OCI-LY7 (cell line): ENCODE measurements around the gene TMEM63B. TPM values are rescaled to one million over a fixed set of nuclear protein-coding genes. Genes with fewer than 3 reads are reported as not detected.

Source experiments
- BruUV-seq: library from RNA; stranded (reverse); fragments of 400-500 nt; replicated peaks from 2 replicates; lab custom pipeline; 2021; lab: Mats Ljungman, UMichigan
- CTCF ChIA-PET: fragments of 300-600 bp; sonication (Branson Sonifier 250); formaldehyde crosslinking; loops from one replicate; lab custom pipeline; 2022; ENCODE audit warnings: antibody characterized with exemption; ENCODE audit not compliant: unreplicated experiment; lab: Charles Lee
- POLR2A ChIA-PET: fragments of 300-600 bp; sonication (Branson Sonifier 250); formaldehyde crosslinking; loops from one replicate; lab custom pipeline; 2022; ENCODE audit warnings: antibody characterized with exemption; lab: Charles Lee
- DNase-seq: peaks from one replicate; pipeline ENCODE4 v3.0.0-alpha.2; 2015; ENCODE audit warnings: low spot score
- H2AFZ ChIP-seq: fragments of 200-600 bp; sonication (generic), shearing (Covaris generic); 2 replicates; pipeline ENCODE4 v1.6.1; 2014; ENCODE audit warnings: mild to moderate bottlenecking, antibody characterized with exemption, low read length, moderate library complexity
- H3K27ac ChIP-seq: fragments of 200-600 bp; sonication (generic); 2 replicates; pipeline ENCODE4 v1.5.1; 2014; ENCODE audit warnings: mixed run types, low read depth, mild to moderate bottlenecking, moderate library complexity, low read length, inconsistent platforms; ENCODE audit not compliant: poor library complexity, severe bottlenecking
- H3K36me3 ChIP-seq: fragments of 200-600 bp; sonication (generic); 2 replicates; pipeline ENCODE4 v1.6.1; 2014; ENCODE audit warnings: mild to moderate bottlenecking, antibody characterized with exemption, low read length, moderate library complexity, mixed read lengths; ENCODE audit not compliant: insufficient read depth
- H3K4me1 ChIP-seq: fragments of 200-600 bp; sonication (generic); 2 replicates; pipeline ENCODE4 v1.5.1; 2014; ENCODE audit warnings: mild to moderate bottlenecking, low read length; ENCODE audit not compliant: insufficient read depth, poor library complexity, severe bottlenecking
- H3K4me2 ChIP-seq: fragments of 200-600 bp; sonication (generic); 2 replicates; pipeline ENCODE4 v1.6.1; 2014; ENCODE audit warnings: mild to moderate bottlenecking, low read length
- H3K4me3 ChIP-seq: fragments of 200-600 bp; sonication (generic); 2 replicates; pipeline ENCODE4 v1.5.1; 2014; ENCODE audit warnings: mild to moderate bottlenecking, low read depth, low read length; ENCODE audit not compliant: poor library complexity, severe bottlenecking
- H3K79me2 ChIP-seq: fragments of 200-600 bp; sonication (generic); 2 replicates; pipeline ENCODE4 v1.6.1; 2016; ENCODE audit warnings: low read depth, mild to moderate bottlenecking, low read length, moderate library complexity, mixed read lengths; ENCODE audit not compliant: insufficient read depth
- H3K9me2 ChIP-seq: fragments of 200-600 bp; sonication (generic); 2 replicates; pipeline ENCODE4 v1.6.1; 2016; ENCODE audit warnings: mild to moderate bottlenecking, low read length, mixed read lengths; ENCODE audit not compliant: insufficient read depth
- H3K9me3 ChIP-seq: fragments of 200-600 bp; sonication (generic); 2 replicates; pipeline ENCODE4 v1.6.1; 2014; ENCODE audit warnings: mild to moderate bottlenecking, mixed run types, low read length, mixed read lengths
- H4K20me1 ChIP-seq: fragments of 200-600 bp; sonication (generic); 2 replicates; pipeline ENCODE4 v1.6.1; 2014; ENCODE audit warnings: mild to moderate bottlenecking, antibody characterized with exemption, low read length, moderate library complexity, mixed read lengths; ENCODE audit not compliant: insufficient read depth
- CTCF ChIP-seq: fragments of 200-600 bp; sonication (generic); conservative IDR thresholded peaks from 2 replicates; pipeline ENCODE4 v1.5.1; 2014; ENCODE audit warnings: mild to moderate bottlenecking, antibody characterized with exemption, low read length, moderate library complexity, mixed read lengths
- EZH2phosphoT487 ChIP-seq: fragments of 200-600 bp; sonication (generic); IDR thresholded peaks from 2 replicates; pipeline ENCODE4 v1.6.1; 2018; ENCODE audit warnings: low read depth, borderline replicate concordance, mild to moderate bottlenecking, mixed run types, antibody characterized with exemption, low read length, moderate library complexity, mixed read lengths
- intact Hi-C: fragments of 100-400 bp; cut with micrococcal nuclease; formaldehyde crosslinking; loops from one replicate; pipeline ENCODE4 v1.10.0; 2022; ENCODE audit not compliant: unreplicated experiment
- total RNA-seq, 2 experiments: library from RNA; depleted of rRNA in 1 of 2; stranded (reverse); fragments of >200 nt in 1 of 2; shearing (Covaris generic) in 1 of 2; gene quantifications; 2 replicates each; pipeline ENCODE4 v1.2.3, GENCODE V29; 2014 to 2022

Gene TMEM63B
- total RNA-seq, 2 experiments from 2014 or later = 5.4 to 10.0 TPM

GRCh38 chr6:44111434-44112417 lies 15.6 kb upstream of the TMEM63B start:
- Histone ChIP-seq H3K9me3 (no peaks in the 10 kb centered on the region), H3K9me2 (no peaks in the 10 kb centered on the region), H2AFZ (no peak overlapping the region), H3K79me2 (peaks cover 15% of the 10 kb centered on the region; the same call in 1 of the 2 replicates), H3K4me1 (peaks cover 8% of the 10 kb centered on the region), H3K36me3 (peaks cover 94% of the 10 kb centered on the region), H4K20me1 (no peaks in the 10 kb centered on the region), H3K4me3 (no peak overlapping the region), H3K27ac (no peak overlapping the region), H3K4me2 (no peak overlapping the region)
- no TSS peak for BruUV-seq
- no peak for TF ChIP-seq CTCF
- TF ChIP-seq EZH2phosphoT487 = no peak
- intact Hi-C loops = no loop called here
- DNase-seq = no peak
- CTCF ChIA-PET = interaction anchor here (0.6 kb wide), 1 partner anchor 152 kb away, joined by 3 read pairs; no protein-coding TSS in a partner anchor
- POLR2A ChIA-PET = interaction anchor here (0.6 to 1.3 kb wide), 5 partner anchors 9 to 202 kb away, joined by 3 to 4 read pairs (median 3); no protein-coding TSS in a partner anchor

GRCh38 chr6:44113414-44113813 lies 13.9 kb upstream of the TMEM63B start:
- DNase-seq = no peak
- no peak overlapping the region for H3K4me3 ChIP-seq
- ChIA-PET CTCF (no interaction called here), POLR2A (no interaction called here)
- no peak overlapping the region for H3K27ac ChIP-seq
- intact Hi-C loops = no loop called here
- H3K4me1 ChIP-seq = peaks cover 14% of the 10 kb centered on the region
- no peak overlapping the region for H2AFZ ChIP-seq
- no peaks in the 10 kb centered on the region for H3K9me2 ChIP-seq
- H3K79me2 ChIP-seq = peaks cover 32% of the 10 kb centered on the region
- no peaks in the 10 kb centered on the region for H4K20me1 ChIP-seq
- TF ChIP-seq CTCF (peak; percentile 61), EZH2phosphoT487 (no peak)
- peaks cover 96% of the 10 kb centered on the region for H3K36me3 ChIP-seq
- H3K4me2 ChIP-seq = no peak overlapping the region
- H3K9me3 ChIP-seq = no peaks in the 10 kb centered on the region
- BruUV-seq = no TSS peak
